NCI-H748 (cell line): ENCODE measurements around the gene POLD2.

Source experiments
- DNase-seq: peaks from one replicate; lab custom pipeline; 2025; ENCODE audit not compliant: unreplicated experiment; lab: John Stamatoyannopoulos, UW

Gene POLD2

DNA sequence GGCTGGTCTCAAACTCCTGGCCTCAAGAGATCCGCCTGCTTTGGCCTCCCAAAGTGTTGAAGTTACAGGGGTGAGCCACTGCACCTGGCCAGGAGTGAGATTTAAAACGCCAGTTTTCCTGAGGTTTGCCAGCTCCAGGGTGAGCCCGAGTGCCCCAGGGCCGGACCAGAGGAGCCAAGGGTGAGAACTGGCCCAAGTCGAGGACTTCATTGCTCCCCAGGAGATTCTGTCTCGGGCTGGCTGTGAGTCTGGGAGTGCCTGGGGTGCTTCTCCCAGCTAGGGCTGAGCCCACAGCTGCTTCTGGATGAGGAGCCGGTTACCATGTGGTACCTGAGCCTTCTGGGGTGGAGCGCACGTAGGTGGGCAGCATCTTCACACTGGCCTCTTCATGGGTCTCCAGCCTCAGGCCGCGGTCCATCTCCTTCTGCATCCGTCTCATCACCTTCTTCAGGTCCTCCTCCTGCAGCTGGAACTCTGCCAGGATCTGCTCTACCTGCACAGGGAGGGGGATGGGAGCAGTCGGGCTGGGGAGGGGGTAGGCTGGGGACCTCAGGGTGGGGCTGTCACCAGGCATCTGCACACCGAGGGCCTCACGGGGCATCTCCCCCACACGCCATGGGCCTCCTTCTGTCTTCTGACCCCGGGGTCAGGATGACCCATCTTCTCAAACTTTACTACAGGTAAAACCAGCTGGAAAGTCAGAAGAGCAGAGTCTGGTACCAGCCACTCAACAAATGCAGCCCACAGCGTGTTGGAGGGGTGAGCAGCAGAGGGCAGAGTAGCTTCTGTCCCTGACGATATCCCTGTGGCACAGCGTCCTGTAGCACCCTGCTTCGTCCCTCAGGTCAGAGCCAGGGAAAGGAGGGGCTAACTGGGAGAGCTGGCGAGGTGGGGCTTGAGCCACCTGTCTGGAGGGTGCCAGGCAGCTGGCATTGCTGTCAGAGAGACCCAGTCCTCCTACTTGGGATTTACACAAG lies 29.9 kb upstream of the POLD2 start:
- no peak for DNase-seq

- no peak for DNase-seq
Measured at GRCh38 chr7:44151956-44152355, 28.6 kb upstream of the POLD2 start.

- DNase-seq, result no peak
Measured at GRCh38 chr7:44150966-44151941, 27.9 kb upstream of the POLD2 start.

DNA sequence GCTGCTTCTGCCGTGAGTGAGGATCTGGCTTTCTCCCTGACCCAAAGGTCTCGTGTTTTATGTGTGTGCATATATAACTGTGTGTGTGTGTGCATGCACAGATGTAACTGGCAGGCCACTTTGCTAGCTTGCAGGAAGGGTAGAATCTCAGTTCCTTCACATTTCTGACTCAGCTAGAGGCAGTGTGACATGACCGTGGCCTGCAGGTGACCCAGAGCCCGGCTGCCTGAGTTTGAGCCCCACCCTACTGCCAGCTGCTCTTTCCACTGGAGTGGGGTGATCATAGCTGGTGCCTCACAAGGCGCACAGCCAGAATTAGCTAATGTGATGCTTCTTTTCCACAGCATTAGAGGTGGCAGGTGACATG lies 27.1 kb upstream of the POLD2 start:
- DNase-seq, result no peak

GRCh38 chr7:44149571-44150465 lies 26.5 kb upstream of the POLD2 start:
- no peak for DNase-seq

GRCh38 chr7:44148961-44149536 lies 25.7 kb upstream of the POLD2 start:
- no peak for DNase-seq

DNA sequence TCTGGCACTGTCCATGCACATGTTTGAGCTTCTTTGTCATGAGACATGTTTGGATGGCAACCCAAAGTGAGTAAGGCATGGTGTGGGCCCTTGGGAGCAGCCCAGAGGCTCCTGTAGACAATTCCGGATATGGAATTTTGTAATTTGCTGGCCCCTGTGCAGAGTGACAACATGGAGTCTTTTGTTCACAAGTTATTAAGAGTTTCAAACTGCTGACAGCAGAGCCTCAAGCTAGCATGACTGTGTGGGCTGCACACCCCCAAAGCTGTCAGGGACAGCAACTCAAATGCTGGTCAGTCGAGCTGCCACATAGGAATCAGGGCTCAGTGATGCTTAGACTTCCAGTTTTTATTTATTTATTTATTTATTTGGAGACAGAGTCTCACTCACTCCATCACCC lies 24.8 kb upstream of the POLD2 start:
- no peak for DNase-seq

DNA sequence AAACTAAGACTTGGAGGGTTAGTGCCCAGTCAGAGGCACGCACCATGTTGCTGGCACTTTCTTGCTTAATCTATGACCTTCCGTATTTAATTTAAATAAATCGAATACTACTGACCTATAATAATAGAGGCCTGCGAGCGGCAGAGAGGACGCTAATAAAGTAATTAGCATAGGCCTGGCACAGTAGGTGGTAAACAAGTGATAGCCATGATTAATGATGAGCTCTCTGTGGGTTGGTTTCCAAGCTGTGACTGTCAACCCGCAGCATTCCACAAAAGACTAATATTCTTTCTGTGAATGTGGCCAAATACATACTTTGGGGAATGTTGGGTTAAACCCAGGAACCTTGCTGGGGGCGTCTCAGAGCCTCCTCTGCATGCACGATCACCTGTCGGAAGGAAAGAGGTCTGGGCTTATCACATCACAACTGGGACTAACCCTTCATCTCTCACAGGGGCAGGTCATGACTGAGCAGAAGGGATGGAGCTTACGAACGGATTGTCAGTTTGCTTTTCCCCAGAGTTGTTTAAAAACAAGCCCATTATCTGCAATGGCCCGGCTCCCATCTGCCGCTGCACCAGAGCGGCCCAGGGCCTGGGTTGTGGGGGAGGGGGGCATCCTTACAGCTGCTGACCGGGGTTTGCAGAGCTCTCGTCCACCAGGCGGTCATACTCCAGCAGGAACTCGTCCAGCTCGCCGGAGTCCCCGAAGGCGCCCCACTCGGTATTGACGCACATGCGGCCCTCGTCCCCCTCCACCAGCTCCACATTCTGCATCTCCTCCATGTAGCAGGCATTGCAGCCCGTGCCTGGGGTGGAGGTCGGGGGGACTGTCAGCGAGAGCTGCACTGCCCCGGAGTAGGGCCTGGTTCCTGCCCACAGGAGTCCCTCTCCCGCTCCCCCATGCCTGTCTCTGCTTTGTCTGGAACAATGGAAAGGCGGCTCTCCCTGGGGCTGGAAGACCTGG lies 24.0 kb upstream of the POLD2 start:
- no peak for DNase-seq

DNA sequence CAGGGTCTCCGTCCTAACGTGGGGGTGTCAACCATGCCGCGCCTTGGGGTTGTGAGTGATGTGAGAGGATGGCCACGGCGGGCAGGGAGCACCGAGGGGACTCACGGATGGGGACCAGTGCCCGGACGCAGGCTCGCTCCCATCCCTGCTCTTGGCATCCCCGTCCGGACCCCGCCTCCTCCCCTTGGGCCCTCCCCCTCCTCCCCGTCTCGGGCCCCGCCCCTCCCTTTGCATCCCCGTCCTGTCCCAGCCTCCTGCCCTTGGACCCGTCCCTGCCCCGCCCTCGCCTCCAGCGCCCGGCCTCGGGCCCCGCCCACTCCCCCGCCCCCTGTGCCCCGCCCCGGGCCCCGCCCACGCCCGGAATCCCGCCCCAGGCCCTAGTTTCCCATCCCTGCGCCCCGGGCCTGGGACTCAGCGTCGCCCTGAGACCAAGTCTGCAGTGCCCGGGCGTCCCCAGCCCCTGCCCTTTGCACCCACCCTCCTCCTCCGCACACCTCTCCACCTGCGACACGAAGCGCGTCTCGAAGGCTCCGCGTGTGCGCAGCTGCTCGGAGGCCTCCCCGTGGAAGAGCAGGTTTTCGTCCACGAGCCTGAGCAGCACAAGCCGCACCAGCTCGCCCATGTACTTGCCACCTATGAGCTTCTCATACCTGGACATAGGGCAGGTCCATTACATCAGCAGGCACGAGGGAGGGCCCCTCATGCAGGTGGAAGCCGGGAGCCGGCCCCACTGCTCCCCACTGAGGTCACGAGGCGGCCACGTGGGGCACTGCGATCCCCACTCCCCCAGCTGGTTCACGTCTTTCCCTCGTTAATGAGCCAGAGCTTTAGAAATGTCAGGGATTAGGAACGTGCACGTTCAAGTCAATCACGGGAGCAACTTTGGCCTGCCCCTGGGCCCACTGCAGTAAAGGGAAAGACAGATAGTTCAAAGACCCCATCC lies 22.9 kb upstream of the POLD2 start:
- no peak for DNase-seq

DNA sequence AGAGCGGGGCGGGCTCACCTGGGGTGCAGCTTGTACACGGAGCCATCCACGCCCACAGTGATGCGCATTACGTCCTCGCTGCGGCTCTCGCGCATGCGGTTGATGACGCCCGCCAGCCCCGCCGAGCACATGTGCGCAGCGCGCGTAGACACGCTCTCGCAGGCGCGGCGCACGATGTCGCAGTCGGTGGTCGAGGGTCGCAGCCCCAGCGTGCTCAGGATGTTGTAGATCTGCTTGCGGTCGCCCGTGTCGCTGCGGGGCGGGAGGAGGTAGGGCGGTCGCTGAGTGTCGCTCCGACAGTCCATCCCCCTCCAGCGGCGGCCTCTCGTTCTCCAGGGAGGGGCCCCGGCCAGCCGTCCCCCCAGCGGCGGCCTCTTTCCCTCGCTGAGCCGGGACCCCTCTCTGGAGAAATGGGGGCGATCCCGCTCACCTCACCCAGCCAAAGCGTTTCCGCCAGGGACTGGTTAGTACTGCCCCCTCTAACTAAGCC lies 22.2 kb upstream of the POLD2 start:
- no peak for DNase-seq

- no peak for DNase-seq
Measured at GRCh38 chr7:44144968-44145478, 21.7 kb upstream of the POLD2 start.

DNA sequence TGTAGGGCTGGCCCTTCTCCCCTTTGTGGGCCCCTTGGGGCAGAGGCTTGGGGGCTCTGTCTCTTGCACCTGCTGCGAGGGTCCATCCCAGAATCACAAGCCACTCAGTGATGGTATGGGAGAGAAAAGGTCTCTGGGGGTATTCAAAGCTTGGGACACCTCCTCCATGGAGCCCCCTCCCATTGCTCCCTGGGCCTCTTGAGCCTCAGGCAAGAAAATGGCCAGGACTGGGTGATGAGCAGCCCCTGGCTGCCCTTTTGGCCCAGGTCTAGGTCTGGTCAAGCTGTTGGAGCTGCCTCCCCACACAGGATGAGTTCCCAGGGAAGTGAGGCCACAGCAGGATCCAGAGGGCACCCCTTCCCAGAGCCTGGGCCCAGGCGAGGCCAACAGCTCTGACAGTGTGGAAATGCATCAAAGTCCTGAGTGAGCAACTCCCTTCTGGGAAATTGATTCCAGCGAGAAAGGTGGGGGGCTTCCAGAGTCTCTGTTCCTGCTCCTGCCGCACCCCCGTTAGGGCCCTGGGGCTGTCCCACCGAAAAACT lies 21.1 kb upstream of the POLD2 start:
- no peak for DNase-seq

- DNase-seq, result no peak
Measured at GRCh38 chr7:44143646-44144250, 20.4 kb upstream of the POLD2 start.

- DNase-seq, result no peak
Measured at GRCh38 chr7:44142028-44142427, 18.7 kb upstream of the POLD2 start.

DNA sequence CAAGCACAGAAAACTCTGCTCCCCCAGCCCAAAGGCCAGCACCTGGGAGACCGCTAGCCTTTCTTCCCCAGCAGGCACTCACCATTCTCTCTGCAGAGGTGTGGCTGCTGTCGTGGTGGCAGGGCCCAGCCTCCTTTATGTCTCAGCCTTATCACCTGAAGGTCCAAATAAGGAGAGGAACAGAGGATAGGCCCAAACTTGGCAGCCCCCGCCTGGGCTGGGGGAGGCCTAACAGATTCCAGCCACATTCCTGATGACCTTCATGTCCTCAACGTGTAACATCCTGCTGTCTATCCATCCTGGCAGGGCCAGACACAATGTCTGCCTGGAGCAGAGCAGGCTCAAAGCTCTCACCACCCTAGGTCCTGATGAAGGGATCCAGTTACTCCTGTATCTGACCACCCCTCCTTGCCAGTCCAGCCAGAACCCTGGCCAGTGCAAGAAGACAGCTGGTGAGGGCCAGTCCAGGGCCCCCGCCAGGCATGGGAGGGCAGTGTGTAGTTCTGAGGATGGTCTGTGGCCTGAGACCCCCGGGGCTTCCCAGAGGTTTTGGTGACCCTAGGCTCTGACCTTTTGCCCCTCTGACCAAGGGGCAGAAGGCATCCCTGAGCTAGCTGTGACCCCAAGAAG lies 18.0 kb upstream of the POLD2 start, which contains the start of gene MYL7:
Gene MYL7 (minus strand): TSS at position 112 of the 630 bp plus-strand sequence. CDS start 27 bp downstream, at position 85.
- DNase-seq, result no peak

- DNase-seq, result no peak
Measured at GRCh38 chr7:44140341-44140740, 17.0 kb upstream of the POLD2 start.
